Measurements from ENCODE around the gene AP5S1. TPM values are rescaled to one million over a fixed set of nuclear protein-coding genes. Genes with fewer than 3 reads are reported as not detected.

Gene AP5S1
- total and polyA plus RNA-seq, 2 of the 13 experiments (the other 11 are each of a cell fraction or from before 2014, with no cell fraction given) = 7.9 to 23.2 TPM

GRCh38 chr20:3785240-3786125 is 34.9 kb upstream of the AP5S1 start (continued):
- TF ChIP-seq SNAI1 (CRISPR knock-in tag; IDR thresholded peaks at IDR 0.05; ENCODE audit: borderline replicate concordance) = no peak
- TF ChIP-seq ZNF644 (CRISPR knock-in tag; IDR thresholded peaks at IDR 0.05; ENCODE audit: low read depth) = no peak
- no peak for TF ChIP-seq ZNF770 (CRISPR knock-in tag; IDR thresholded peaks at IDR 0.05)
- no peak for TF ChIP-seq ZNF232 (CRISPR knock-in tag; IDR thresholded peaks at IDR 0.05; ENCODE audit: borderline replicate concordance)
- TF ChIP-seq ZNF20 (CRISPR knock-in tag; IDR thresholded peaks at IDR 0.05) = no peak
- peak; percentile 32; the same call in 1 of the 2 replicates for TF ChIP-seq SAP130 (CRISPR knock-in tag; IDR thresholded peaks at IDR 0.05; ENCODE audit: low read depth)
- no peak for TF ChIP-seq ZGPAT (CRISPR knock-in tag; IDR thresholded peaks at IDR 0.05)
- TF ChIP-seq WIZ (CRISPR knock-in tag; IDR thresholded peaks at IDR 0.05) = no peak; the same call in 1 of the 2 replicates
- no peak for TF ChIP-seq CCDC6 (CRISPR knock-in tag; IDR thresholded peaks at IDR 0.05)
- TF ChIP-seq ERF (CRISPR knock-in tag; IDR thresholded peaks at IDR 0.05) = no peak
- TF ChIP-seq ATF5 (CRISPR knock-in tag; IDR thresholded peaks at IDR 0.05; ENCODE audit: low read depth) = no peak
- no peak for TF ChIP-seq ZNF605 (CRISPR knock-in tag; IDR thresholded peaks at IDR 0.05)
- TF ChIP-seq MTA3 (CRISPR knock-in tag; IDR thresholded peaks at IDR 0.05) = no peak
- TF ChIP-seq ZBTB40 (IDR thresholded peaks at IDR 0.05) = no peak
- no peak for TF ChIP-seq ZBTB40 (CRISPR knock-in tag; IDR thresholded peaks at IDR 0.05)

Data from HepG2 (cell line).